Measurements from ENCODE around the gene PDSS2.

GRCh38 chr6:107344981-107345380 lies 114.4 kb downstream of the PDSS2 start:
- no peak for TF ChIP-seq CTCF (IDR thresholded peaks at IDR 0.05)
- TF ChIP-seq ZFX (IDR thresholded peaks at IDR 0.05; ENCODE audit: borderline replicate concordance) = no peak

Measured in 22Rv1 (cell line).